A673 (cell line): ENCODE measurements around the gene CDH20. TPM values are rescaled to one million over a fixed set of nuclear protein-coding genes. Genes with fewer than 3 reads are reported as not detected.

ENCODE experiments used
- BruUV-seq: library from RNA; stranded (reverse); fragments of 400-500 nt; replicated peaks from 2 replicates; lab custom pipeline; 2021; lab: Mats Ljungman, UMichigan
- CTCF ChIA-PET: fragments of 300-600 bp; sonication (Branson Sonifier 250); formaldehyde crosslinking; loops from one replicate; lab custom pipeline; 2022; ENCODE audit warnings: antibody characterized with exemption; lab: Charles Lee
- POLR2A ChIA-PET: fragments of 300-600 bp; sonication (Branson Sonifier 250); formaldehyde crosslinking; loops from one replicate; lab custom pipeline; 2022; ENCODE audit warnings: antibody characterized with exemption; ENCODE audit not compliant: low non-redundant PET; lab: Charles Lee
- DNase-seq: peaks from one replicate; pipeline ENCODE4 v3.0.0-alpha.2; 2015; ENCODE audit warnings: low spot score
- H3K27ac ChIP-seq: fragments of 200-600 bp; sonication (generic); 2 replicates; pipeline ENCODE4 v1.5.1; 2016; ENCODE audit warnings: mixed run types, low read depth, mild to moderate bottlenecking, mixed read lengths, antibody characterized with exemption, low read length; ENCODE audit not compliant: poor library complexity, severe bottlenecking
- H3K27me3 ChIP-seq: fragments of 200-600 bp; sonication (generic); replicated peaks from 2 replicates; pipeline ENCODE4 v1.6.1; 2017; ENCODE audit warnings: mixed run types, low read depth, mild to moderate bottlenecking, mixed read lengths, antibody characterized with exemption, low read length; ENCODE audit not compliant: insufficient read depth, poor library complexity
- H3K36me3 ChIP-seq: fragments of 200-600 bp; sonication (generic); 2 replicates; pipeline ENCODE4 v1.6.1; 2016; ENCODE audit warnings: mixed run types, mild to moderate bottlenecking, mixed read lengths, antibody characterized with exemption, low read length; ENCODE audit not compliant: insufficient read depth, poor library complexity, severe bottlenecking
- H3K4me1 ChIP-seq: fragments of 200-600 bp; sonication (generic); 2 replicates; pipeline ENCODE4 v1.6.1; 2017; ENCODE audit warnings: mixed run types, mild to moderate bottlenecking, mixed read lengths, antibody characterized with exemption, low read length; ENCODE audit not compliant: insufficient read depth, poor library complexity, severe bottlenecking
- H3K4me3 ChIP-seq: fragments of 200-600 bp; sonication (generic); 2 replicates; pipeline ENCODE4 v1.5.1; 2016; ENCODE audit warnings: low read depth, mixed run types, mild to moderate bottlenecking, mixed read lengths, low read length; ENCODE audit not compliant: poor library complexity, severe bottlenecking
- H3K9me3 ChIP-seq: fragments of 200-600 bp; sonication (generic); 2 replicates; pipeline ENCODE4 v1.6.1; 2016; ENCODE audit warnings: mixed run types, low read depth, mild to moderate bottlenecking, mixed read lengths, antibody characterized with exemption, low read length; ENCODE audit not compliant: poor library complexity, severe bottlenecking
- EZH2 ChIP-seq: fragments of 200-600 bp; sonication (generic); IDR thresholded peaks from 2 replicates; pipeline ENCODE4 v1.6.1; 2017; ENCODE audit warnings: borderline replicate concordance, low read depth, mild to moderate bottlenecking, mixed read lengths, antibody characterized with exemption, low read length; ENCODE audit not compliant: poor library complexity, severe bottlenecking
- intact Hi-C: fragments of 100-400 bp; cut with micrococcal nuclease; formaldehyde crosslinking; loops from one replicate; pipeline ENCODE4 v1.10.0; 2022; ENCODE audit not compliant: unreplicated experiment
- total RNA-seq: library from RNA; stranded (reverse); gene quantifications from 2 replicates; pipeline ENCODE4 v1.2.3, GENCODE V29; 2021
- TF ChIP-seq, protein P1 (sequence below): fragments of 300-800, 200-600 bp; sonication (generic); conservative IDR thresholded peaks from 2 replicates; pipeline ENCODE4 v1.5.1; 2017; ENCODE audit warnings: low read depth, mild to moderate bottlenecking, antibody characterized with exemption, low read length, moderate library complexity, mixed read lengths

Gene CDH20
- total RNA-seq, 1 experiment from 2014 or later = 0.21 TPM

- Histone ChIP-seq H3K36me3 (no peaks in the 10 kb centered on the region), H3K27me3 (peaks cover 69% of the 10 kb centered on the region), H3K4me3 (no peak overlapping the region), H3K9me3 (no peaks in the 10 kb centered on the region), H3K4me1 (peaks cover 12% of the 10 kb centered on the region), H3K27ac (no peak overlapping the region)
- intact Hi-C loops = no loop called here
- DNase-seq = no peak
- BruUV-seq = no TSS peak
- no peak for TF ChIP-seq EZH2
- TF ChIP-seq, protein P1, sequence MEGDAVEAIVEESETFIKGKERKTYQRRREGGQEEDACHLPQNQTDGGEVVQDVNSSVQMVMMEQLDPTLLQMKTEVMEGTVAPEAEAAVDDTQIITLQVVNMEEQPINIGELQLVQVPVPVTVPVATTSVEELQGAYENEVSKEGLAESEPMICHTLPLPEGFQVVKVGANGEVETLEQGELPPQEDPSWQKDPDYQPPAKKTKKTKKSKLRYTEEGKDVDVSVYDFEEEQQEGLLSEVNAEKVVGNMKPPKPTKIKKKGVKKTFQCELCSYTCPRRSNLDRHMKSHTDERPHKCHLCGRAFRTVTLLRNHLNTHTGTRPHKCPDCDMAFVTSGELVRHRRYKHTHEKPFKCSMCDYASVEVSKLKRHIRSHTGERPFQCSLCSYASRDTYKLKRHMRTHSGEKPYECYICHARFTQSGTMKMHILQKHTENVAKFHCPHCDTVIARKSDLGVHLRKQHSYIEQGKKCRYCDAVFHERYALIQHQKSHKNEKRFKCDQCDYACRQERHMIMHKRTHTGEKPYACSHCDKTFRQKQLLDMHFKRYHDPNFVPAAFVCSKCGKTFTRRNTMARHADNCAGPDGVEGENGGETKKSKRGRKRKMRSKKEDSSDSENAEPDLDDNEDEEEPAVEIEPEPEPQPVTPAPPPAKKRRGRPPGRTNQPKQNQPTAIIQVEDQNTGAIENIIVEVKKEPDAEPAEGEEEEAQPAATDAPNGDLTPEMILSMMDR = no peak
- ChIA-PET CTCF (no interaction called here), POLR2A (no interaction called here)
These were observed 3.5 kb downstream of the CDH20 start for GRCh38 chr18:61336766-61337165.

GRCh38 chr18:61337527-61337926 lies 4.3 kb downstream of the CDH20 start:
- Histone ChIP-seq H3K4me1 (peaks cover 12% of the 10 kb centered on the region), H3K36me3 (no peaks in the 10 kb centered on the region), H3K27ac (no peak overlapping the region), H3K9me3 (no peaks in the 10 kb centered on the region), H3K4me3 (no peak overlapping the region), H3K27me3 (peaks cover 62% of the 10 kb centered on the region)
- intact Hi-C loops = no loop called here
- TF ChIP-seq, protein P1 = no peak
- no peak for TF ChIP-seq EZH2
- no peak for DNase-seq
- no TSS peak for BruUV-seq
- CTCF ChIA-PET = no interaction called here
- POLR2A ChIA-PET = no interaction called here

DNA sequence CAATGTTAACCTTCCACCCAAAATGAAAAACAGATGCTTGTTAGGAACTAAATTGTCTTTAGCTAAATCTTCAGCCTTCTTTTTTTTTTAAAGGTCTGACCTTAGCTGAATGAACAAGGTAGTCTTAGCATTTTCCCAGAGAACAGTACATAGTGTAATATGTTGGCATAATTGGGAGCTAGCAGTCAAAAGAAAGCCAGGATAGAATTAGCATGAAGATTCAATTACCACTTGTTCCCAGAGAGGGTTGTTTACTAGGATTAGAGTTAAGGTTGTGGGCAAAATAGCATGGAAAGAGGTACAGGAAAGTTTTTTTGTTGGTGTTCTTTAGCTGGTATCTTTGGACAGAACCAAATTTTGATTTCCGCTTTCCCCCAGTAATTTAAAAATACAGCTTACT lies 6.9 kb downstream of the CDH20 start:
- no peak for TF ChIP-seq EZH2
- TF ChIP-seq, protein P1 = no peak
- CTCF ChIA-PET = no interaction called here
- Histone ChIP-seq H3K36me3 (no peaks in the 10 kb centered on the region), H3K4me1 (no peaks in the 10 kb centered on the region), H3K9me3 (no peaks in the 10 kb centered on the region), H3K27ac (no peak overlapping the region), H3K27me3 (peaks cover 36% of the 10 kb centered on the region), H3K4me3 (no peak overlapping the region)
- DNase-seq = no peak
- POLR2A ChIA-PET = no interaction called here
- no TSS peak for BruUV-seq
- intact Hi-C loops = no loop called here
